NCI-H748 (cell line): ENCODE results near the gene PITX1.
"Not testable (repeated sequence)": the region's sequence is repeated elsewhere in the genome, so short reads cannot be mapped to it uniquely, and the experiment has no call there.

Source experiments
- DNase-seq: peaks from one replicate; lab custom pipeline; 2025; ENCODE audit not compliant: unreplicated experiment; lab: John Stamatoyannopoulos, UW

Gene PITX1

GRCh38 chr5:135033901-135034235 is at the start of gene PITX1:
PITX1 (minus strand) TSS chr5:135034228; CDS start chr5:135033881, 347 bp downstream.
- DNase-seq = no peak

- not testable (repeated sequence) for DNase-seq
These were observed 49.3 kb upstream of the PITX1 start for GRCh38 chr5:135083334-135083733.

GRCh38 chr5:135081240-135081639 is 47.2 kb upstream of the PITX1 start:
- DNase-seq = no peak

GRCh38 chr5:135079760-135080159 is 45.7 kb upstream of the PITX1 start:
- no peak for DNase-seq

GRCh38 chr5:135079099-135079681 is 45.2 kb upstream of the PITX1 start:
- no peak for DNase-seq

GRCh38 chr5:135076801-135077200 is 42.8 kb upstream of the PITX1 start:
- DNase-seq = no peak

- DNase-seq = no peak
These were observed 42.0 kb upstream of the PITX1 start for GRCh38 chr5:135076051-135076491.

GRCh38 chr5:135075621-135076020 is 41.6 kb upstream of the PITX1 start:
- no peak for DNase-seq

- no peak for DNase-seq
These were observed 39.8 kb upstream of the PITX1 start for GRCh38 chr5:135073761-135074345.

GRCh38 chr5:135072387-135073281 is 38.6 kb upstream of the PITX1 start:
- DNase-seq = peak; percentile 81

- DNase-seq = no peak
These were observed 37.3 kb upstream of the PITX1 start for GRCh38 chr5:135071311-135071710.

- no peak for DNase-seq
These were observed 36.0 kb upstream of the PITX1 start for GRCh38 chr5:135069895-135070657.

- peak; percentile 32 for DNase-seq
These were observed 35.2 kb upstream of the PITX1 start for GRCh38 chr5:135069016-135069770.

- no peak for DNase-seq
These were observed 33.6 kb upstream of the PITX1 start for GRCh38 chr5:135067587-135067986.

GRCh38 chr5:135066781-135067180 is 32.8 kb upstream of the PITX1 start:
- no peak for DNase-seq

- no peak for DNase-seq
These were observed 31.6 kb upstream of the PITX1 start for GRCh38 chr5:135065306-135066265.

GRCh38 chr5:135064235-135064570 is 30.2 kb upstream of the PITX1 start:
- no peak for DNase-seq

- DNase-seq = peak; percentile 8
These were observed 29.6 kb upstream of the PITX1 start for GRCh38 chr5:135063511-135064234.

- no peak for DNase-seq
These were observed 29.0 kb upstream of the PITX1 start for GRCh38 chr5:135063056-135063445.
